NCI-H2227 (cell line): ENCODE results near the gene TNFAIP8L3.
A peak's percentile ranks its signal among the peaks of the same experiment; 100 is the strongest.

Source experiments
- DNase-seq: peaks from one replicate; lab custom pipeline; 2025; ENCODE audit not compliant: unreplicated experiment; lab: John Stamatoyannopoulos, UW

The TNFAIP8L3 gene

DNA sequence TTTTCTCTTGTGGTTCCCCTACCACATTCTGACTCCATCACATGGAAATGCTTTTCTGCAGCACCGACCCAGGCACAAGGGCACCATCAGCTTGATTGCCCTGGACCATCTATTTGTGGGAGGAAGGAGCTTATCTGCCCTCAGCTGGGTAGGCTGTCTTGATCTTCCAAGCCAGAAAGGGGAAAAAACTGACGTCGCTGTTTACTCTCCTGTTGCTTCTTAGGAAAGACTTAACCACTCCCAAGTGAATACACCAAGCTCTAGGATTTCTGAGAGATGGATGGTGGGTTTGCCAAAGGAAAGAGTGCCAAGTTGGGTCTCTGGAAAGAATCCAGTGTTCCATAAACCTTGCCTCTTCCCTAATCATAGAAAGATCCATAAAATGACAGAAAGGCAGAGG is 4.0 kb downstream of the TNFAIP8L3 start:
- no peak for DNase-seq

DNA sequence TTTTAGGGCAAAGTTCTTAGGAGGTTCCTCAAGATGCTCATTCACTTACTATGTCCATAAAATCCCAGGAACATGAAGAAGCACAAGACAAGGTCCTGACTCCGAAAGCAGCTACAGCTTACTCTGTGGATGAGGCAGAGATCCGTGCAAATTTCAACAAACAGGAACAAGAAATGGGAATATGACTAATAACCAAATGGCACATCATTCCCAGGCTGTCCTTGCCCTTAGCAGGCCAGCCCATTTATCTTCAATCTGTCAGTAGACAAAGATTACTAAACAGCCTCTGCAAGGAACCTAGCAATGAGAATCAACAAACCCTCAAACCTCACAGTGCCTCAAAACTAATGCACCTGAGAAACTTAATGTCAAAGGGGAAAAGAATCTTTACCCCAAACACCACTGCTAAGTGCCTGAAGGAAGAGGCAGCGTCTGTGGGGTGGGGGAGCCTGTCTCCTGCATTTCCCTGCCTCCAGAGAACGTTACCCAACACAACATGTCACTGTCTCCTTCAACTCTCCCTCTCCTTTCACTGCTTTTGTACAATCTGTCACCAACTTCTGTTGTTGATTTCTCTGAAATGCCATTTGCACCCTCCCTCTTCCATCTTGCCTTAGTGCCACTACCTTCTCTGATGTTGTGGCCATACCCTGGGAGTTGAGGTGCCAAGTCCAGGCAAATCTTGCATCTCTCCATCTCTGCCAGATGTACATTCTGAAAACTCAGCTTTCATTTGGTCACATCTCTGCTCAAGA is 4.8 kb downstream of the TNFAIP8L3 start:
- DNase-seq, result no peak

DNA sequence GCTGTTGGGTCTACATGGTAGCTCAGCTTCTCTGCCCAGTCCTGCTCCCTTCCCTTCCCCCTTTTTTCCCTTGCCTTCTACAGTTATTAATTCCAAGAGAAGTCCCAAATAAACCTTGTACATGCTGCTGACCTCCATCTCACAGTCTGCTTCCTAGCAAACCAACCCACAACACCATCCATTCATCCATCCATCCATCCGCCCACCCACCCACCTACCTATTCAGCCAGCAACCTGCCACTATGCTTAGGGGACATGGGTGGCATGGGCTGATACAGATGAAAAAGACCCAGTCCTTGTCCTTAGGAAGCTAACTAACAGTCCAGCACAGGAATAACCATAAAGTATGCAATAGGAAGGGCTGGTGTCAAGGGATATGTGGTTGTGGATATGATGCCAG is 5.7 kb downstream of the TNFAIP8L3 start:
- DNase-seq, result no peak

DNA sequence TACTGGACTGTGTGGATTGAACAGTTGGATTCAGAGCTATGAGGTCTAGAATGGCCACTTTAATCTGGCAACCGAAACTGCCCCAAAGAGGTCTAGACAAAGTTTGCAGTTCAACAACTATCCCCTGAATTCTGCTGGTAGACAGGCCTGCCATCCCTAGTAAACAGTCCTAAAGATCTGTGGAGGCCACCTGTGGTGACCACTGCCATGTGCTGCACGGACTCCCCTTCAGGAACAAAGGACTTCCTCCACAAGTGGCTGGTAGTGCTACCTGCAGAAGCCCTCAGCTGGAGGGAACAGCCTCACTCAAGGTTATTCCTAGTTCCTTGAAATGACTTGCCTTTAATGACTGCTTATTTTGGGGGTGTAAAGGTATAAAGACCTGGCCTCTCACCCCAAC is 6.1 kb downstream of the TNFAIP8L3 start:
- no peak for DNase-seq

DNA sequence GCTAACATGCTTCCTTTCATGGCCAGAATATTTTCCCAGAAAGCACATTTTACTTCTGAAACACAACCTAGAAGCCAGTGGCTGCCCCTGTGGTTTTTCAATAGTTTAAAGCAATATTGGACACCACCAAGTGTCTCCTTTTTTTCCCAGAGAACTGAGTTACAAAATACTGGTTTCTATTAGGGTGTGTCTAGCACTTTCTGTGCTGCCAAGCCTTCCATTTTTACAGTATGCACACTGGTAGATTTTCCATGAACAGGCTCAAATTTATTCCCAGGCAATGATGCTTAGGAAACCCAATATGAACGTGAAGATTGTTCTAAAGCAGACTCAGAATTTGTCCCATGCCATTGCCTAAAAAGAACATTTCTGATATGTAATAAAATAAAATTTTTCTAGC is 7.2 kb downstream of the TNFAIP8L3 start:
- no peak for DNase-seq

DNA sequence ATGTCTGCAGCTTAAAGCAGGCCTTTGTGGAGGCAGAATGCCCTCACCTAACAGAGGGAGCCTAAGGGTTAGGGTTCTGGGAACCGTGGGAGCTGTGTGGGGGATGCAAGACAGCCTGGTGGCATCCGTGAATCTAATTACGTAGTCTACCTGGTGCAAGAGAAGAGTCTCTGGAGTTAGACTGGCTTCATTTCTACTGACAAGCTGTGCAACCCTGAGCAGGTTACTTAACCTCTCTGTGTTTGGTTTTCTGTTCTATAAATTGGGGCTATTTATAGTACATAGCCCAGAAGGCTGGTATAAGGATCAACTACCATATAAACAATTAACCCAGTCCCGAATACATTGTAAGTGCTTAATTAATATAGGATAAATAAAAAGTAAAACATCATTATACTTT is 8.3 kb downstream of the TNFAIP8L3 start:
- no peak for DNase-seq

DNA sequence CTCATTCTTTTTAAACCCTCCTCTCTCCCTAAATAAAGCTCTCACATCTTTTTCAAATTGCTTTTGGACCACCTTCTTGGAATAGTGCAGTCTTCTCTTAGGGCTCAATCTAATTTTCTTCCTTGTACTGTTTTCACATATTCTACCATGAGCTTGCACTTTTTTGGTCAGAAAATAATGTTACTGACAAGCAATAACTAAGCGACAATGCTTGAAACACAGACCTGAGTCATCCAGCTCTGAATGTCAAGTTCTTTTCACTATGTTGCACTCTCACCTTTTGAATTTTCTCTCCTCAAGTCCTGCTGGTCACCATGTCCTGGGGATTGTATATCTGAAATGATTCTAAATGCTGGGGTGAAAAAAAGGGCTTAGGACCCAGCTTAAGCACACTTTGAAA is 8.9 kb downstream of the TNFAIP8L3 start:
- no peak for DNase-seq

DNA sequence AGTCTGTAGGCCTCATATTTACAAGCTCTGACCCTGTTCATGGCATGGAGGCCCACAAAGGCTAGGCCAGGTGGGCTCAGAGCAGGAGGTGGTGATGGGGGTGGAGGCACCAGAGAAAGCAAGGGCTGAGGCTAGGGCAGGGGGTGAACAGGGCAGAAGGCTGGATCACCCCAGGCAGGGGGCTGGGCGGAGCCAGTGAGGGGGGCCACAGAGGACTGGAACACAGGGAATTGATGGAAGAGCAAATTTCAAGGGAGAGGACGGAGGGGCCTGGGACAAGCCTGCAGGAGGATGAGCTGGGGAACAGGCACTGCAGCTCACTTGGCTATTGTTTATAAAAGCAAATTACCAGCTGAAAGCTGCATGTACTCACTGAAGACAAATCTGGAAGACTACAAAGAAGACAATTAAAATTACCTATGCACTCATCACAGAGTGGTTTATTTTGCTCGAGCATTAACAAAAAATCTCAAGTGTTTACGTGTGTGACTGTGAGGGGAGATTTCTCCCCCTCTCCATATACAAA is 11.0 kb downstream of the TNFAIP8L3 start:
- DNase-seq, result no peak

DNA sequence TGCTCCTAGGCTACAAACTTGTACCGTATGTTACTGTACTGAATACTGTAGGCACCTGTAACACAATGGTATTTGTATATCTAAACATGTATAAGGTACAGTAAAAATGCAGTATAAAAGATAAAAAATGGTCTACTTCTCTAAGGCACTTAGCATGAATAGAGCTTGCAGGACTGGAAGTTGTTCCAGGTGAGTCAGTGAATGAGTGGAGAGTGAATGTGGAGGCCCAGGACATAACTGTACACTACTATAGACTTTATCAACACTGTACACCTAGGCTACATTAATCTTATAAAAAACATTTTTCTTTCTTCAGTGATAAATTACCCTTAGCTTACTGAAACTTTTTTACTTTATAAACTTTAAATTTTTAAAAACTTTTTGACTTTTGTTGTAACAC is 12.5 kb downstream of the TNFAIP8L3 start:
- DNase-seq, result no peak

DNA sequence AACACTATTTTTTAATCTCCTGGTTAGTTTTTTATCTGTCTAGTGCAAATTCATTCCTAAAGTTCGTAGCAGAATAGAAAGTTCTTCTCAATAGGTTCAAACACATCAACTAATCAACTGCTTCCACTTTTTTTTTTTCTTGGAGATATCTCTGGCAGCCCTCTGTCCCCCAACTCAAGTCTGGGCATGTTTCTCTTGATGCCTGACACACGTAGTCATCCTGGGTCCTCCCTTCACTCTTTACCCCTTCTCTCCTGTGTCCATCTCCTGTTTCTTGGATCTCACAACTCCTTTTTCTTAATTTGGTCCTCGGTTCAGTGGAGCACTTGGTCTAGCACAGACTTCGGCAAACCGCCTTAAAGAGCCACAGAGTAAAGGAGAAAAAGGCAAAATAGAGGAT is 14.4 kb downstream of the TNFAIP8L3 start:
- DNase-seq, result no peak

DNA sequence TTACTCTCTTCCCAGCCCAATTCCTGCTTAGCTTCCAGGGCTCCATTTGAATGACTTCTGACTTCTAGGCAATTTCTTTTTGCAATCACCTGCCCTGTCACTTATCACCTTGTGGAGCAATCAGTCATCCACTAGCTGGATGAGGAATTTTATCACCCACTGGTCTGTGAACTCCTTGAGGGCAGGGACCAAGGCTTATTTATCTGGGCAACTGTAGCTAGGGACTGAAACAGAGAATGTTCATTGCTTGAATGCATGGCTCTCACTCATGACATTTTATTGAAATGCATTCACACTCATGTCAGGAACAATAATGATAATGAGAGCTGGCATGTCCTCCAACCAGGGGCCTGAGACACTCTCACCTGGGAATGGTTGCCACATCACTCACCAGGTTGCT is 15.5 kb downstream of the TNFAIP8L3 start:
- DNase-seq, result no peak

DNA sequence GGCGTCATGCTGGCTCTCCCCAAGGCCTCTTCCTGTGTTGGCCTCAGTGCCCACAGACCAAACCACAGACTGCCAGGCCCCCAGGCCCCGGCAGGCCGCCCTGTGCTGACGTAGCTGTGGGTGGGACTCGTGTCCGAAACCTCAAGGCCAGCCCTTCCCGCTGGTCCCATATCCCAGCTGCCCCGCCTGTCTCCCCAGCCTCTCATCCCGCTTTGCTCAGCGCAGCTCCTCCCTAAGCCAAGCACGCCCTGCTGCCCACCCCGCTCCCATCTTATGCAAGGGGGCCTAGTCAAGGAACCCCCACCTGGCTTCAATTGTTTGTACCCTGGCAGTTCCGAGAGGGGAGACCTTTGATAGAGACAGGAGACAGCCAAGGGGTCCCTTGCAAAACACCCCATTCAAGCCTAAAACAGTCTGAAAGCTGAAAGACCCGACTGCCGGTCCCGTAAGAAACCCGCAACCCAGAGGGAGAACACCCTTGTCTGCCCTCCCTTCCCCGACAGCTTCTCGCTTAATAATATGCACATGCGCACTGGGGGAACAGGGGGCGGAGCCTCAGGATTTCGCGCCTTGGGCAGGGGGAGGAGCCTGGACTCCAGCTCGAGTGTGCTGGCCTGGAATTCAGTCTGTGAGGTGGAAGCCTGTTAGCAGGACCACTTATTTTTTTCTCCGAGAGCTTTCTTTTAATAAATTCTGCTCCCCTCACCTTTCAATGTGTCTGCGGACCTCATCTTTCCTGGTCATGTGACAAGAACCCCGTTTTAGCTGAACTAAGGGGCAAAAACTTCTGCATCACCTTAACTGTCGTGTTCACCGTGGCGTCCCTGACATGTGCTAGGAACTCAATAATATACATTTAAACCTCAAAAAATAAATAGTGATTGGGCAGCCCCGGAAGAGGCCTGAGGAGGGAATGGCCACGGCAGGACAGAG is 17.2 kb downstream of the TNFAIP8L3 start:
- no peak for DNase-seq

DNA sequence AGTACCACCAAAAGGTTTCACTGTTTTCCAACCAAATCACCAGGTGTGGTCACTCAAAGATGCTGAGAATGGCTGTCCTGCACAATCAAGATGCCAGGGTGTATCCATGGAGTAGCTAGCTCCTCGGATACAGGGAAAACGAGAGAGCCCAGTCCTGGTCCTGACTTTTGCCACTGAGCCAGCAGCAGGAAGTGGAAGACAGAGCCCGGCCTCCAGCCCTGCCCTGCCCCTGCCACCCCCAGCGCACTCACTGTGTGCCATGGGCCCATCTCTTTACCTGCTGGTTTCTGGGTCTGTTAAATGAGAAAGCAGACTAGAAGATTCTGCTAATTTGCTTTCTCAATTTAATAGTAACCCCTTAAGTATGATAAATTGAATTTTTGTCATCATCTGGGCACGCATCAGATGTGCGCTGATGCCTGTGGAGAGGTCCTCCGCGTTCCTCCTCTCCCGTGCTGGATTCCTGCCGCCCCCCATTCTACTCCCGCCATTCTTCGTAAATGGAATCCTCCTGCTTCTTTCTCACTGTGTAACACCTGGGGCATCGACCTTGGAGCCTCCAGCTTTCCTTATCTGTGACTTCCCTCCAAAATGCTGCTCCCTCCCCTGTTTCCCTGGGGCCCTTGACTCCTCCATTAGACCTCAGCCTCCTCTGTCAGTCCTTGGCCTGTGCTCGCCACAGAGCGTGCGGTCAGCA is 18.0 kb downstream of the TNFAIP8L3 start:
- DNase-seq, result no peak

DNA sequence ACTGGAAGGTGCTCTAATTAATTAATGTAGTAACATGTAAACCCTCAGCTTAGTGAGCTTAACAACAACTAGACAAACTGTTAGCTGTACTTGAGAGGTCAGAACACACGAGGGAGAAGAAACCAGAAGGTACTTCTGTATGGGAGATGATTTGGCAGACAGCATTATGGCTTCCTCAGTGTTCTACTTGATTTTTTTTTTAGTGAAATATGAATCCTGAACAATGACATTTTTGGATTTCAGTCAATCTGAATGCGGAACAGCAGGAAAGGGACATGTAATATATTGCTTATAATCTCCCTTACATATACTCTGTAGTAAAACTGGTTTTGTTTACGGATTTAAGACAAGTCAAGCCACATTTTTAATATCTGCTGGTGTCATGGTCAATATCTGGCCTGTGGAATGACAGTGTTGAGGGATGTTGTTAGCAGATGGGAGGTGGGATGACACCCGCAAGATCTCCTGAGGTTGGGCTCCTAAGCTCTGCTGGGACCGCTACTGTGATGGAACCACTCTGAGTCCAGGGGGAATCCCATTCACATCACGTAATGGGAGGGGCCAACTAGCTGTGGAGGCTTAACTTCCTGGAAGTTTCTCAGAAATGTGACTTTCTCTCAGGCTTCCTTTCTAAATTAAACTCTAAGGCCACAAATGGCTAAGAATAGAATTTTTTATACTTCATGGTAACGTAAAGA is 18.7 kb downstream of the TNFAIP8L3 start:
- DNase-seq, result no peak

DNA sequence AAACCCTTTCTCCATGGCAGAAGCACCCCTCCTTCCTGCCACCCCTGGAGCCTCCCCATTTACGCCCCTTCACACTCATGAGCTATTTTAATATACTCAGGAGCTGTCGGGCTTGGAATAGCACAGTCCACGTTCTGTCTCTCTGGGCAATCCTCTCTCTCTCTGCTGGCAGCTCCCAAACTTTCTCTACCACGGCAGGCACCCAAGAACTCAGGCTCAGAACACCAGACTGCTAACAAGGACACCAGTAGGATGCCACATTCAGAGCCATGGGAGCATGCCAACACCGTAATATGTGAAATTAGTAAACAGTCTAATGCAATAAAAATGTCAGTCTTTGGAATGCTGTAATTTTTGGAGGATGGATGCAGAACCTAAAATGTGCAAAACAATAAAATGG is 19.3 kb downstream of the TNFAIP8L3 start:
- DNase-seq, result no peak

DNA sequence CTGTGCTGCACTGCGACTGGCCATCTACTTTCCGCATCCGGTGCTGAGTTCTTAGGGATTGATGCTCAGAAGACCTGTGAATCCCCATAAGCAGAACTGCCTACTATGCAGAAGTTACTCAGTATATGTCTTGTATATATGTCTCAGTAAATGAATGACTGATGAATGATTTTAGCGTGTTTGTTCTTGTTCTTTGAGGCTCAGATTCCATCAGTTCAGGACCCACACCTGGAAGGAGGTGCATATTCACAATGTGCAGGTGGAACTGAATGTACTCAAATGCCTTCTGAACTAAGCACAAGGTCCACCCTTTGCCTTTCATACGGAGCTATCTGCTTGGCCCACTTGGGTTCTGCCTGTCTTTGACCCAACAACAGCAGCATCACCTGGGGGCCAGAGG is 19.8 kb downstream of the TNFAIP8L3 start:
- no peak for DNase-seq

DNA sequence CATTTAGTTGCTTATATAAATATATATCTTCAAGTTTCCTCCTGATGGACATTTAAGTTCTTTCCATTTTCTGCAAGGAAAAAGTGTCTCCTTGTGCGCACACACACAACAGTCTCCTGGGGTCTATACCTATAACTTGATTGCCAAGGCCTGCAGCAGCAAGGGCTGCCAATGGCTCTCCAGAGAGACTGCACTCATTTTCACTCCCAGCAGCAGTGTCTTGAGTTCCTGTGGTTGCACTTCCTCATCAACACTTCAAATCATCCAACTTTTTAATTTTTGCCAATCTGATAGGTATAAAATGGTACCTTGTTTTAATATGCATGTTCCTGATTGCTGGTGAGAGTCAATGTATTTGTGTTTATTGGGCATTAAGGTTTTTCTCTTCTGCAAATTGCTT is 23.1 kb downstream of the TNFAIP8L3 start:
- no peak for DNase-seq

DNA sequence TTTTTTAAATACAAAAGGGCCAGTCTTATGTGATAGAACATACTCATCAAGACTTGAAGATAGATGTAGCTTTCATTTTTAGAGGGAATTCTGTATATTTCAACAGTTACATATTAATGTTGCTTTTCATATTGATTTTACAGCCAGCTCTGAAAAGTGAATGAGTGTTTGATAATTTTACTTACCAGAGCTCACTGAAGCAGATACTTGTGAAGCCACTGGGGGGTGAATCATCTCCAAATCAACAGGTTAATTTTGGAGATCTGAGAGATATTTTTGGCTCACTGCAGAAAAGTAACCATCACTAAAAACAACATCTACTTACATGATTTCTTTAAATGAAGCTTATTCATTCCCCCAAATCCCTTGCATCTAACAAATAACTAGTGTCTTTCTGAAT is 24.7 kb downstream of the TNFAIP8L3 start:
- no peak for DNase-seq

DNA sequence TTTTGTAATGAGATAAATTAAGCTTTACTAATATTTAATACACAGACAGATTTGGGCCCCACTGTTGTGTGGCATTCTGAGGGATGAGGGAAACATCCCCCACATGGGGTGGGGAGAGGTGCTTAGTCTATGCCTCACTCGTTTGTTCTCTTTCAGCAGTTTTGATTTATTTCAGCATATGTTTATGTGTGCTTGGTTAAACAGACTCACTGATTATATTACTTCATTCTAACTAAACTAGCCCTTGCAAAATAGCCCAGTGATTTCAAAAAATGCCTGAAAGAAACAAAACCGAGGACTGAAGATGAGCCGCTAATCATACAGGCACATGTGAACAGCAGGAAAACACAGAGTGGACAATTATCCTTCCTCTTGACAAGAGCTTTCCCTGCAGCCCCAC is 27.2 kb downstream of the TNFAIP8L3 start:
- DNase-seq, result peak; percentile 7

DNA sequence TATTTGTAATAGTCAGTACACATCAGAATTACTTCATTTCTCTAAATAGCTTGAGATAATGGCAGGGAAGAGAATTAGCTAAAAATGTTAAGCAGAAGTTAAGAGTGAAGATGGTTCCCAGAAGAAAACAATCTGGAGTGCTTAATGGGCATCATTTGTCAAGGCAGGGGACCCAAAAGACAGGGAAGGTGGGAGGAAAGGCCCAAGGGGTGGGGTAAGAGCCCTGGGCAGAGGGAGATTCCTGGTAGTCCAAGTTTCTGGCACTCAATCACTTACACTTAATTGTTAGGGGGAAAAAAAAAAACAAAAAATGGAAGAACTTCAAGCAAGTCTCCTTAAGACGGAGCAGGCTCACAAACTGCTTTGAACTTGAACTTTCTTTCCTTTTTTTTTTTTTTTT is 28.9 kb downstream of the TNFAIP8L3 start:
- DNase-seq, result no peak

DNA sequence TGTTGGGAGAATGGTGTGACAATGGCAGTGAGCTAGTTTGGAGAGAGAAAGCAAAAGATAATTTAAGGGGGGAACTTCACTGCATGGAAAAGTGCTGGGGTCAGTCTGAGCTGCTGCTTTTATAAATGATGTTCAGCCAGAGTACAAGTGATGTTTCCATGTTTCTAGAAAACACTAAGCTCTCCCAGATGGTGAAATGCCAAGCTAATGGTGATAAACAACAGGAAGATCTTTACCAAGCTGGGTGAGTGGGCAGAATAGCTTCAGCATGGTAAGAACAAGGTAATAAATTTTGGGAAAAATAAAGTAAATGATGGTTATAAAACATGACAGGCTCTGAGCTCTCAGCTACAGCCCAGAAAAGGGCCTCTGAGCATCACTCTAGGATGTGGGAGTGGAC is 29.4 kb downstream of the TNFAIP8L3 start:
- DNase-seq, result no peak
